Measurements from ENCODE around the gene SDHA.

Gene SDHA

GRCh38 chr5:172421-172820 lies 45.7 kb upstream of the SDHA start:
- no peak overlapping the region for H3K4me3 ChIP-seq (ENCODE audit: low read depth, low read length)
- TF ChIP-seq POLR2A (IDR thresholded peaks at IDR 0.05; ENCODE audit: extremely low read depth, insufficient read length): no peak
- TF ChIP-seq CTCF (IDR thresholded peaks at IDR 0.05; ENCODE audit: low read depth, low read length): no peak
- TF ChIP-seq MYC (IDR thresholded peaks at IDR 0.05; ENCODE audit: low read depth, low read length): no peak
- no peak for TF ChIP-seq MAX (IDR thresholded peaks at IDR 0.05; ENCODE audit: low read depth, low read length)
- no peak for DNase-seq (ENCODE audit: low read depth)

GRCh38 chr5:172841-173251 lies 45.3 kb upstream of the SDHA start:
- no peak for DNase-seq (ENCODE audit: low read depth)
- no peak overlapping the region for H3K4me3 ChIP-seq (ENCODE audit: low read depth, low read length)
- TF ChIP-seq MAX (IDR thresholded peaks at IDR 0.05; ENCODE audit: low read depth, low read length): no peak

GRCh38 chr5:173392-174290 lies 44.5 kb upstream of the SDHA start:
- H3K4me3 ChIP-seq (ENCODE audit: low read depth, low read length): no peak overlapping the region
- no peak for TF ChIP-seq MYC (IDR thresholded peaks at IDR 0.05; ENCODE audit: low read depth, low read length)
- TF ChIP-seq CTCF (IDR thresholded peaks at IDR 0.05; ENCODE audit: low read depth, low read length): no peak
- TF ChIP-seq MAX (IDR thresholded peaks at IDR 0.05; ENCODE audit: low read depth, low read length): no peak
- TF ChIP-seq POLR2A (IDR thresholded peaks at IDR 0.05; ENCODE audit: extremely low read depth, insufficient read length): no peak
- DNase-seq (ENCODE audit: low read depth): no peak

- TF ChIP-seq MAX (IDR thresholded peaks at IDR 0.05; ENCODE audit: low read depth, low read length): no peak
- no peak for TF ChIP-seq POLR2A (IDR thresholded peaks at IDR 0.05; ENCODE audit: extremely low read depth, insufficient read length)
- no peak for TF ChIP-seq CTCF (IDR thresholded peaks at IDR 0.05; ENCODE audit: low read depth, low read length)
- TF ChIP-seq MYC (IDR thresholded peaks at IDR 0.05; ENCODE audit: low read depth, low read length): no peak
- H3K4me3 ChIP-seq (ENCODE audit: low read depth, low read length): no peak overlapping the region
- no peak for DNase-seq (ENCODE audit: low read depth)
These were observed 43.9 kb upstream of the SDHA start for GRCh38 chr5:174291-174600.

GRCh38 chr5:174876-175465 lies 43.1 kb upstream of the SDHA start:
- DNase-seq (ENCODE audit: low read depth): no peak
- no peak for TF ChIP-seq CTCF (IDR thresholded peaks at IDR 0.05; ENCODE audit: low read depth, low read length)
- no peak for TF ChIP-seq MAX (IDR thresholded peaks at IDR 0.05; ENCODE audit: low read depth, low read length)
- TF ChIP-seq POLR2A (IDR thresholded peaks at IDR 0.05; ENCODE audit: extremely low read depth, insufficient read length): no peak
- TF ChIP-seq MYC (IDR thresholded peaks at IDR 0.05; ENCODE audit: low read depth, low read length): no peak

GRCh38 chr5:176296-176823 lies 41.8 kb upstream of the SDHA start:
- no peak for TF ChIP-seq MYC (IDR thresholded peaks at IDR 0.05; ENCODE audit: low read depth, low read length)
- TF ChIP-seq POLR2A (IDR thresholded peaks at IDR 0.05; ENCODE audit: extremely low read depth, insufficient read length): no peak
- TF ChIP-seq MAX (IDR thresholded peaks at IDR 0.05; ENCODE audit: low read depth, low read length): no peak
- TF ChIP-seq CTCF (IDR thresholded peaks at IDR 0.05; ENCODE audit: low read depth, low read length): no peak
- H3K4me3 ChIP-seq (ENCODE audit: low read depth, low read length): no peak overlapping the region
- DNase-seq (ENCODE audit: low read depth): no peak

More at GRCh38 chr5:174876-175465, 43.1 kb upstream of the SDHA start:
- no peak overlapping the region for H3K4me3 ChIP-seq (ENCODE audit: low read depth, low read length)

All from NB4 (cell line).